PC-9 (cell line): ENCODE data around the gene DLGAP1.

Source experiments
- CTCF ChIP-seq: fragments of 200-600 bp; sonication (generic); conservative IDR thresholded peaks from 2 replicates; pipeline ENCODE4 v1.6.1; 2017; ENCODE audit warnings: mixed run types, antibody characterized with exemption, mild to moderate bottlenecking, moderate library complexity
- EZH2 ChIP-seq: fragments of 200-600 bp; sonication (generic); IDR thresholded peaks from 2 replicates; pipeline ENCODE4 v1.8.0; 2017; ENCODE audit warnings: antibody characterized with exemption, low read depth

GRCh38 chr18:4078246-4078645 is 376.9 kb downstream of the DLGAP1 start:
- TF ChIP-seq CTCF (no peak), EZH2 (no peak)
